ENCODE results near the gene DAGLA. TPM values are rescaled to one million over a fixed set of nuclear protein-coding genes. Genes with fewer than 3 reads are reported as not detected.
"Not testable (repeated sequence)": the region's sequence is repeated elsewhere in the genome, so short reads cannot be mapped to it uniquely, and the experiment has no call there.

The DAGLA gene
- total RNA-seq, 2 experiments from 2014 or later = 0.52 to 0.73 TPM

- DNase-seq (no peak), ATAC-seq (ENCODE audit: poor library complexity) (no peak)
- peaks cover 0 to 7% of the 10 kb centered on the region in 2 experiments for H3K27me3 ChIP-seq (ENCODE audit: control insufficient read depth in 1 of 2, insufficient read depth in 2 of 2, low read length in 2 of 2)
- Mint-ChIP-seq H3K27me3 (peaks cover 35% of the 10 kb centered on the region), H3K4me1 (ENCODE audit: low read depth) (no peaks in the 10 kb centered on the region), H3K9me3 (no peaks in the 10 kb centered on the region), H3K36me3 (ENCODE audit: low read depth) (no peaks in the 10 kb centered on the region), H3K4me3 (no peak overlapping the region), H3K27ac (no peak overlapping the region)
- H3K4me1 ChIP-seq (ENCODE audit: insufficient read depth, low read length) = no peaks in the 10 kb centered on the region
- POLR2A ChIA-PET = no interaction called here
- H3K36me3 ChIP-seq (ENCODE audit: insufficient read depth, low read length) = no peaks in the 10 kb centered on the region
- H3K9me3 ChIP-seq (ENCODE audit: control insufficient read depth in 1 of 2, insufficient read depth in 1 of 2, low read length in 2 of 2) = no peaks in the 10 kb centered on the region
- no peak overlapping the region for H3K4me3 ChIP-seq (ENCODE audit: low read length)
- CTCF ChIA-PET = no interaction called here
- intact Hi-C loops (cut with DNase I, micrococcal nuclease) = no loop called here
- no peak for TF ChIP-seq CTCF (IDR thresholded peaks at IDR 0.05)
- H3K27ac ChIP-seq (ENCODE audit: low read depth in 1 of 2, low read length in 2 of 2) = no peak overlapping the region
Measured at GRCh38 chr11:61670626-61671025, 9.6 kb upstream of the DAGLA start.

- CTCF ChIA-PET = interaction anchor here (2.1 kb wide), 1 partner anchor 62 kb away, joined by 6 read pairs; no protein-coding TSS in a partner anchor
- intact Hi-C loops (cut with DNase I, micrococcal nuclease) = no loop called here
- peaks cover 42% of the 10 kb centered on the region for H3K27me3 Mint-ChIP-seq
Measured at GRCh38 chr11:61671527-61671926, 8.7 kb upstream of the DAGLA start.

GRCh38 chr11:61673946-61674467 is 6.2 kb upstream of the DAGLA start:
- H3K4me1 Mint-ChIP-seq (ENCODE audit: low read depth); H3K4me3 Mint-ChIP-seq; H3K4me1 ChIP-seq (ENCODE audit: insufficient read depth, low read length); H3K27ac Mint-ChIP-seq; CTCF ChIA-PET; H3K9me3 Mint-ChIP-seq; H3K36me3 ChIP-seq (ENCODE audit: insufficient read depth, low read length); H3K4me3 ChIP-seq (ENCODE audit: low read length); ATAC-seq (ENCODE audit: poor library complexity); POLR2A ChIA-PET; H3K27ac ChIP-seq (ENCODE audit: low read depth in 1 of 2, low read length in 2 of 2); H3K9me3 ChIP-seq (ENCODE audit: control insufficient read depth in 1 of 2, insufficient read depth in 1 of 2, low read length in 2 of 2); DNase-seq; H3K27me3 ChIP-seq (ENCODE audit: control insufficient read depth in 1 of 2, insufficient read depth in 2 of 2, low read length in 2 of 2); intact Hi-C loops (cut with DNase I, micrococcal nuclease); H3K36me3 Mint-ChIP-seq (ENCODE audit: low read depth): not testable (repeated sequence)
- peaks cover 55% of the 10 kb centered on the region for H3K27me3 Mint-ChIP-seq

More at GRCh38 chr11:61671527-61671926, 8.7 kb upstream of the DAGLA start:
- POLR2A ChIA-PET = no interaction called here
- no peak overlapping the region for H3K27ac ChIP-seq (ENCODE audit: low read depth in 1 of 2, low read length in 2 of 2)
- Mint-ChIP-seq H3K27ac (no peak overlapping the region), H3K4me3 (no peak overlapping the region), H3K36me3 (ENCODE audit: low read depth) (no peaks in the 10 kb centered on the region), H3K4me1 (ENCODE audit: low read depth) (no peaks in the 10 kb centered on the region), H3K9me3 (no peaks in the 10 kb centered on the region)
- TF ChIP-seq CTCF (IDR thresholded peaks at IDR 0.05) = no peak
- peaks cover 0 to 9% of the 10 kb centered on the region in 2 experiments for H3K27me3 ChIP-seq (ENCODE audit: control insufficient read depth in 1 of 2, insufficient read depth in 2 of 2, low read length in 2 of 2)
- DNase-seq (peak in 1 of 14 experiments; percentile 49), ATAC-seq (ENCODE audit: poor library complexity) (no peak)
- no peaks in the 10 kb centered on the region for H3K36me3 ChIP-seq (ENCODE audit: insufficient read depth, low read length)
- H3K4me3 ChIP-seq (ENCODE audit: low read length) = no peak overlapping the region
- no peaks in the 10 kb centered on the region for H3K4me1 ChIP-seq (ENCODE audit: insufficient read depth, low read length)
- H3K9me3 ChIP-seq (ENCODE audit: control insufficient read depth in 1 of 2, insufficient read depth in 1 of 2, low read length in 2 of 2) = no peaks in the 10 kb centered on the region

GRCh38 chr11:61675826-61676225 is 4.4 kb upstream of the DAGLA start:
- Mint-ChIP-seq H3K4me1 (ENCODE audit: low read depth) (no peaks in the 10 kb centered on the region), H3K9me3 (no peaks in the 10 kb centered on the region), H3K4me3 (no peak overlapping the region), H3K36me3 (ENCODE audit: low read depth) (no peaks in the 10 kb centered on the region), H3K27me3 (peaks cover 53% of the 10 kb centered on the region), H3K27ac (no peak overlapping the region)
- Histone ChIP-seq H3K27ac (ENCODE audit: low read depth in 1 of 2, low read length in 2 of 2) (no peak overlapping the region), H3K27me3 (ENCODE audit: control insufficient read depth in 1 of 2, insufficient read depth in 2 of 2, low read length in 2 of 2) (peaks cover 3 to 6% of the 10 kb centered on the region in 2 experiments), H3K9me3 (ENCODE audit: control insufficient read depth in 1 of 2, insufficient read depth in 1 of 2, low read length in 2 of 2) (no peaks in the 10 kb centered on the region), H3K4me1 (ENCODE audit: insufficient read depth, low read length) (peaks cover 7% of the 10 kb centered on the region), H3K4me3 (ENCODE audit: low read length) (no peak overlapping the region), H3K36me3 (ENCODE audit: insufficient read depth, low read length) (no peaks in the 10 kb centered on the region)
- DNase-seq (no peak), ATAC-seq (ENCODE audit: poor library complexity) (no peak)
- ChIA-PET POLR2A (interaction anchor here (1.6 kb wide), 1 partner anchor 57 kb away, joined by 4 read pairs; no protein-coding TSS in a partner anchor), CTCF (interaction anchor here (2.5 kb wide), 1 partner anchor 58 kb away, joined by 15 read pairs; no protein-coding TSS in a partner anchor)
- intact Hi-C loops (cut with DNase I, micrococcal nuclease) = loop anchor here in 1 of 2 experiments (5.0 kb wide), 1 partner anchor 94 kb away; the partner anchor contains the start of gene SYT7
- TF ChIP-seq CTCF (IDR thresholded peaks at IDR 0.05) = no peak

Data from CD4-positive, alpha-beta T cell (primary cell).